Measurements from ENCODE around the gene TBCEL.

DNA sequence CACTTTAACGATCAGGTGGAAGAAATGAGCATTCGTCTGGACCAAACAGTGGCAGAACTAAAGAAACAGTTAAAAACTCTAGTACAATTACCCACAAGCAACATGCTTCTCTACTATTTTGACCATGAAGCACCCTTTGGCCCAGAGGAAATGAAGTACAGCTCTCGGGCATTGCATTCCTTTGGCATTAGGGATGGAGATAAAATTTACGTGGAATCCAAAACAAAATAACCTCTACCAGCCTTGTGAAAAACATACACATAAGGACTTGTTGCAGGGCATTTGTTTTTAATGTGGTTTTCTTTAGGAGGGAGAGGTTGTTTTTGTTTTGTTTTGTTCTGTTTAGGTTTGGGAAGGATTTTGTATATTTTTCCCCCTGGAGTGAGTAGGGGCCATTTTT is 63.0 kb downstream of the TBCEL start:
- TF ChIP-seq, protein P1, sequence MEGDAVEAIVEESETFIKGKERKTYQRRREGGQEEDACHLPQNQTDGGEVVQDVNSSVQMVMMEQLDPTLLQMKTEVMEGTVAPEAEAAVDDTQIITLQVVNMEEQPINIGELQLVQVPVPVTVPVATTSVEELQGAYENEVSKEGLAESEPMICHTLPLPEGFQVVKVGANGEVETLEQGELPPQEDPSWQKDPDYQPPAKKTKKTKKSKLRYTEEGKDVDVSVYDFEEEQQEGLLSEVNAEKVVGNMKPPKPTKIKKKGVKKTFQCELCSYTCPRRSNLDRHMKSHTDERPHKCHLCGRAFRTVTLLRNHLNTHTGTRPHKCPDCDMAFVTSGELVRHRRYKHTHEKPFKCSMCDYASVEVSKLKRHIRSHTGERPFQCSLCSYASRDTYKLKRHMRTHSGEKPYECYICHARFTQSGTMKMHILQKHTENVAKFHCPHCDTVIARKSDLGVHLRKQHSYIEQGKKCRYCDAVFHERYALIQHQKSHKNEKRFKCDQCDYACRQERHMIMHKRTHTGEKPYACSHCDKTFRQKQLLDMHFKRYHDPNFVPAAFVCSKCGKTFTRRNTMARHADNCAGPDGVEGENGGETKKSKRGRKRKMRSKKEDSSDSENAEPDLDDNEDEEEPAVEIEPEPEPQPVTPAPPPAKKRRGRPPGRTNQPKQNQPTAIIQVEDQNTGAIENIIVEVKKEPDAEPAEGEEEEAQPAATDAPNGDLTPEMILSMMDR (IDR thresholded peaks at IDR 0.05; ENCODE audit: borderline replicate concordance, extremely low read depth, low read length, poor library complexity, severe bottlenecking) = no peak
- no peak for TF ChIP-seq EZH2 (IDR thresholded peaks at IDR 0.05; ENCODE audit: borderline replicate concordance, low read depth, low read length, severe bottlenecking)
